ENCODE results near the gene ZNF76. TPM values are rescaled to one million over a fixed set of nuclear protein-coding genes. Genes with fewer than 3 reads are reported as not detected.
"Not testable (repeated sequence)": the region's sequence is repeated elsewhere in the genome, so short reads cannot be mapped to it uniquely, and the experiment has no call there.

The ZNF76 gene
- total RNA-seq, 5 donors from 2014 or later (not counting 1 experiment from before 2014, with no cell fraction given), result 72.7 to 91.3 (median 84.8) TPM

GRCh38 chr6:35307138-35307537 is 47.6 kb downstream of the ZNF76 start:
- H3K4me3 ChIP-seq (ENCODE audit: control insufficient read depth in 1 of 2, extremely low read depth in 1 of 2, low read length in 1 of 2); H3K9me3 Mint-ChIP-seq; DNase-seq; H3K9me3 ChIP-seq; H3K27me3 ChIP-seq (replicated peaks in 1 of 2; ENCODE audit: control insufficient read depth in 2 of 2, extremely low read depth in 1 of 2, insufficient read depth in 2 of 2, low read length in 1 of 2); H3K27ac ChIP-seq (ENCODE audit: low read length); H3K27me3 Mint-ChIP-seq; CTCF ChIA-PET; ATAC-seq (replicated peaks in 1 of 4): not testable (repeated sequence)
- peak overlapping the region; percentile 85 to 89 for H3K27ac Mint-ChIP-seq
- peaks cover 60 to 86% of the 10 kb centered on the region in 2 experiments for H3K4me1 ChIP-seq (ENCODE audit: control insufficient read depth in 1 of 2, extremely low read depth in 1 of 2, insufficient read depth in 2 of 2, low read length in 2 of 2)
- H3K4me3 Mint-ChIP-seq, result peak overlapping the region in 1 of 3 donors; percentile 38
- H3K36me3 Mint-ChIP-seq, result peaks cover 52% of the 10 kb centered on the region
- H3K36me3 ChIP-seq (ENCODE audit: control insufficient read depth in 2 of 2, extremely low read depth in 1 of 2, insufficient read depth in 1 of 2, low read length in 1 of 2), result peaks cover 4 to 58% of the 10 kb centered on the region in 2 donors
- 99% methylated on average over 15 of the region's 15 CpGs for WGBS (ENCODE audit: insufficient coverage)
- POLR2A ChIA-PET, result interaction anchor here in 1 of 2 donors (0.6 kb wide), 1 partner anchor 133 kb away, joined by 4 read pairs; no protein-coding TSS in a partner anchor
- peaks cover 82 to 91% (median 84%) of the 10 kb centered on the region in 3 donors for H3K4me1 Mint-ChIP-seq

- Histone ChIP-seq H3K27ac (ENCODE audit: low read length) (peak overlapping the region; percentile 88), H3K36me3 (ENCODE audit: control insufficient read depth in 2 of 2, extremely low read depth in 1 of 2, insufficient read depth in 1 of 2, low read length in 1 of 2) (peaks cover 4 to 70% of the 10 kb centered on the region in 2 donors), H3K4me1 (ENCODE audit: control insufficient read depth in 1 of 2, extremely low read depth in 1 of 2, insufficient read depth in 2 of 2, low read length in 2 of 2) (peaks cover 64 to 80% of the 10 kb centered on the region in 2 experiments)
- Mint-ChIP-seq H3K4me1 (peaks cover 82 to 89% (median 84%) of the 10 kb centered on the region in 3 donors), H3K27ac (peak overlapping the region; percentile 99), H3K4me3 (peak overlapping the region in 1 of 3 donors; percentile 78), H3K36me3 (peaks cover 56% of the 10 kb centered on the region)
- H3K4me3 ChIP-seq (ENCODE audit: control insufficient read depth in 1 of 2, extremely low read depth in 1 of 2, low read length in 1 of 2); ATAC-seq (replicated peaks in 1 of 4); DNase-seq; H3K9me3 Mint-ChIP-seq; H3K9me3 ChIP-seq; H3K27me3 Mint-ChIP-seq; H3K27me3 ChIP-seq (replicated peaks in 1 of 2; ENCODE audit: control insufficient read depth in 2 of 2, extremely low read depth in 1 of 2, insufficient read depth in 2 of 2, low read length in 1 of 2); POLR2A ChIA-PET: not testable (repeated sequence)
- CTCF ChIA-PET, result interaction anchor here in 1 of 2 donors (0.7 kb wide), 2 partner anchors 17 to 141 kb away, joined by 3 read pairs; no protein-coding TSS in a partner anchor
- WGBS (ENCODE audit: insufficient coverage), result no CpG with 5 or more reads among the region's 2 CpGs
Measured at GRCh38 chr6:35308543-35308942, 49.0 kb downstream of the ZNF76 start.

- Mint-ChIP-seq H3K4me3 (peak overlapping the region; percentile 70 to 78 (median 71)), H3K27ac (peak overlapping the region; percentile 99), H3K36me3 (peaks cover 59% of the 10 kb centered on the region), H3K4me1 (peaks cover 82 to 91% (median 84%) of the 10 kb centered on the region in 3 donors), H3K9me3 (no peaks in the 10 kb centered on the region), H3K27me3 (no peaks in the 10 kb centered on the region)
- no peaks in the 10 kb centered on the region for H3K27me3 ChIP-seq (replicated peaks in 1 of 2; ENCODE audit: control insufficient read depth in 2 of 2, extremely low read depth in 1 of 2, insufficient read depth in 2 of 2, low read length in 1 of 2)
- CTCF ChIA-PET, result interaction anchor here (1.1 to 2.3 kb wide), 4 partner anchors 9 to 18 kb away, joined by 4 to 9 read pairs (median 6); partner anchors contain the start of gene DEF6 (in 1 of the 2)
- peaks cover 4 to 72% of the 10 kb centered on the region in 2 donors for H3K36me3 ChIP-seq (ENCODE audit: control insufficient read depth in 2 of 2, extremely low read depth in 1 of 2, insufficient read depth in 1 of 2, low read length in 1 of 2)
- peaks cover 61 to 70% of the 10 kb centered on the region in 2 experiments for H3K4me1 ChIP-seq (ENCODE audit: control insufficient read depth in 1 of 2, extremely low read depth in 1 of 2, insufficient read depth in 2 of 2, low read length in 2 of 2)
- DNase-seq (no peak), ATAC-seq (replicated peaks in 1 of 4) (no peak)
- no peak overlapping the region for H3K4me3 ChIP-seq (ENCODE audit: control insufficient read depth in 1 of 2, extremely low read depth in 1 of 2, low read length in 1 of 2)
- no peaks in the 10 kb centered on the region for H3K9me3 ChIP-seq
- POLR2A ChIA-PET, result interaction anchor here in 1 of 2 donors (0.6 kb wide), 2 partner anchors 399 to 1230 kb away, joined by 3 to 8 read pairs; no protein-coding TSS in a partner anchor
- peak overlapping the region; percentile 88 for H3K27ac ChIP-seq (ENCODE audit: low read length)
- WGBS (ENCODE audit: insufficient coverage), result 87% methylated on average over 7 of the region's 9 CpGs
Measured at GRCh38 chr6:35309611-35310264, 50.2 kb downstream of the ZNF76 start.

- H3K27ac ChIP-seq (ENCODE audit: low read length), result peak overlapping the region; percentile 88
- H3K9me3 Mint-ChIP-seq, result no peaks in the 10 kb centered on the region
- H3K4me3 ChIP-seq (ENCODE audit: control insufficient read depth in 1 of 2, extremely low read depth in 1 of 2, low read length in 1 of 2), result peak overlapping the region in 1 of 2 donors; percentile 41
- H3K4me1 Mint-ChIP-seq, result peaks cover 89 to 93% (median 89%) of the 10 kb centered on the region in 3 donors
- ChIA-PET POLR2A (interaction anchor here in 1 of 2 donors (0.5 to 0.6 kb wide), 3 partner anchors 15 to 1229 kb away, joined by 3 to 8 read pairs (median 4); no protein-coding TSS in a partner anchor), CTCF (interaction anchor here (1.1 to 2.3 kb wide), 4 partner anchors 9 to 17 kb away, joined by 4 to 9 read pairs (median 6); partner anchors contain the start of gene DEF6 (in 1 of the 2))
- peaks cover 4 to 74% of the 10 kb centered on the region in 2 donors for H3K36me3 ChIP-seq (ENCODE audit: control insufficient read depth in 2 of 2, extremely low read depth in 1 of 2, insufficient read depth in 1 of 2, low read length in 1 of 2)
- peak overlapping the region; percentile 99 for H3K27ac Mint-ChIP-seq
- 29% methylated on average over 6 of the region's 6 CpGs for WGBS (ENCODE audit: insufficient coverage)
- H3K27me3 Mint-ChIP-seq, result no peaks in the 10 kb centered on the region
- peak in 3 of 4 experiments; percentile 32 to 46 (median 38) for ATAC-seq (replicated peaks in 1 of 4)
- peak in 5 of 35 experiments; percentile 14 to 50 (median 31) for DNase-seq
- no peaks in the 10 kb centered on the region for H3K27me3 ChIP-seq (replicated peaks in 1 of 2; ENCODE audit: control insufficient read depth in 2 of 2, extremely low read depth in 1 of 2, insufficient read depth in 2 of 2, low read length in 1 of 2)
- H3K36me3 Mint-ChIP-seq, result peaks cover 64% of the 10 kb centered on the region
- H3K9me3 ChIP-seq, result no peaks in the 10 kb centered on the region
- H3K4me1 ChIP-seq (ENCODE audit: control insufficient read depth in 1 of 2, extremely low read depth in 1 of 2, insufficient read depth in 2 of 2, low read length in 2 of 2), result peaks cover 65 to 67% of the 10 kb centered on the region in 2 experiments
- H3K4me3 Mint-ChIP-seq, result peak overlapping the region; percentile 70 to 78 (median 71)
Measured at GRCh38 chr6:35310265-35310831, 50.8 kb downstream of the ZNF76 start.

- POLR2A ChIA-PET, result interaction anchor here in 1 of 2 donors (0.7 to 1.4 kb wide), 2 partner anchors 9 to 646 kb away, joined by 3 read pairs; no protein-coding TSS in a partner anchor
Measured at GRCh38 chr6:35311390-35312075, 52.0 kb downstream of the ZNF76 start.

More at GRCh38 chr6:35311390-35312075, 52.0 kb downstream of the ZNF76 start:
- H3K4me1 Mint-ChIP-seq, result peaks cover 93 to 95% (median 93%) of the 10 kb centered on the region in 3 donors
- WGBS (ENCODE audit: insufficient coverage), result 0% methylated on average over 1 of the region's 6 CpGs
- no peaks in the 10 kb centered on the region for H3K9me3 Mint-ChIP-seq
- H3K4me3 Mint-ChIP-seq, result peak overlapping the region; percentile 70 to 79 (median 78)
- H3K4me3 ChIP-seq (ENCODE audit: control insufficient read depth in 1 of 2, extremely low read depth in 1 of 2, low read length in 1 of 2), result peak overlapping the region; percentile 41 to 53
- ATAC-seq (replicated peaks in 1 of 4), result peak; percentile 77 to 91 (median 88)
- peak overlapping the region; percentile 88 for H3K27ac ChIP-seq (ENCODE audit: low read length)
- CTCF ChIA-PET, result interaction anchor here in 1 of 2 donors (0.6 to 2.3 kb wide), 8 partner anchors 9 to 138 kb away, joined by 3 to 9 read pairs (median 4); partner anchors contain the start of gene DEF6
- peaks cover 65% of the 10 kb centered on the region in 2 experiments for H3K4me1 ChIP-seq (ENCODE audit: control insufficient read depth in 1 of 2, extremely low read depth in 1 of 2, insufficient read depth in 2 of 2, low read length in 2 of 2)
- no peaks in the 10 kb centered on the region for H3K27me3 ChIP-seq (replicated peaks in 1 of 2; ENCODE audit: control insufficient read depth in 2 of 2, extremely low read depth in 1 of 2, insufficient read depth in 2 of 2, low read length in 1 of 2)
- peaks cover 68% of the 10 kb centered on the region for H3K36me3 Mint-ChIP-seq
- H3K36me3 ChIP-seq (ENCODE audit: control insufficient read depth in 2 of 2, extremely low read depth in 1 of 2, insufficient read depth in 1 of 2, low read length in 1 of 2), result peaks cover 4 to 75% of the 10 kb centered on the region in 2 donors
- DNase-seq, result peak in 34 of 35 experiments; percentile 43 to 80 (median 61)
- no peaks in the 10 kb centered on the region for H3K9me3 ChIP-seq
- H3K27me3 Mint-ChIP-seq, result no peaks in the 10 kb centered on the region
- H3K27ac Mint-ChIP-seq, result peak overlapping the region; percentile 99

All from T-cell (primary cell).